ENCODE results near the gene GLTPD2. TPM values are rescaled to one million over a fixed set of nuclear protein-coding genes. Genes with fewer than 3 reads are reported as not detected.

Gene GLTPD2
- polyA plus RNA-seq, 3 donors, result 10.7 to 14.5 (median 12.5) TPM

DNA sequence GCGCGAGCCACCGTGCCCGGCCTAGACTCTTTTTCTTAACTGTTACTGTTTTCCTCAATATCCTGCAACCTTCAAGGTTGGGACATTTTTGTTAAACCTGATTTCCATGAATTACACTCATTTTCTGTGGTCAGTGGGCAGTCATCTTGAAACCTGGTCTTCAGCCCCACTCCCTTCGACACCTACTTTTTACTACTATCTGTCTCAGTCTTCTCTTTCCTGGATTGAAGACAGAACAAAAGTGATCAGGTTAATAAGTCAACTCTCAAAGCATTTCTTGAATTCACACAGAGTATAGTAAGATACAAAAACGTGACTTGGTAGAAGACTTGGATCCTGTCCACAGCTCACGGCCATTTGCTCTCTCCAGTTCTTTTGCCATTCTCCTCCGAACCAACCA is 50.5 kb downstream of the GLTPD2 start:
- no peak for DNase-seq

Other genes with a start within 250 kb of the GLTPD2 start
- gene MYBBP1A, start 233.6 kb upstream of the GLTPD2 start, polyA plus RNA-seq (ENCODE audit: insufficient read length in 3 of 3), result 10 to 100 TPM; 44.5 to 48.2 (median 45.1) TPM
- 1 to 10 TPM; 8.2 to 9.5 (median 8.3) TPM for gene GGT6, start 228.4 kb upstream of the GLTPD2 start, polyA plus RNA-seq (ENCODE audit: insufficient read length in 3 of 3)
- 10 to 100 TPM; 67.4 to 70.0 (median 67.8) TPM for gene SMTNL2, start 204.4 kb upstream of the GLTPD2 start, polyA plus RNA-seq (ENCODE audit: insufficient read length in 3 of 3)
- under 1 TPM; 0.22 to 0.56 (median 0.47) TPM for gene ALOX15, start 147.3 kb upstream of the GLTPD2 start, polyA plus RNA-seq (ENCODE audit: insufficient read length in 3 of 3)
- gene PELP1, start 84.8 kb upstream of the GLTPD2 start, polyA plus RNA-seq (ENCODE audit: insufficient read length in 3 of 3), result 10 to 100 TPM; 50.9 to 56.5 (median 51.3) TPM
- gene ARRB2, start 78.3 kb upstream of the GLTPD2 start, polyA plus RNA-seq (ENCODE audit: insufficient read length in 3 of 3), result 10 to 100 TPM; 32.8 to 36.6 (median 36.5) TPM
- gene MED11, start 57.5 kb upstream of the GLTPD2 start, polyA plus RNA-seq (ENCODE audit: insufficient read length in 3 of 3), result 10 to 100 TPM; 27.3 to 29.7 (median 27.6) TPM
- 1 to 10 TPM in 1 of 3 donors, under 1 TPM in 2; 0.37 to 1.0 (median 0.58) TPM for gene ZMYND15, start 49.1 kb upstream of the GLTPD2 start, polyA plus RNA-seq (ENCODE audit: insufficient read length in 3 of 3)
- 10 to 100 TPM; 10.2 to 16.1 (median 14.1) TPM for gene CXCL16, start 49.0 kb upstream of the GLTPD2 start, polyA plus RNA-seq (ENCODE audit: insufficient read length in 3 of 3)
- 1 to 10 TPM; 2.4 to 3.7 (median 2.5) TPM for gene TM4SF5, start 17.1 kb upstream of the GLTPD2 start, polyA plus RNA-seq (ENCODE audit: insufficient read length in 3 of 3)
- under 1 TPM; 0.39 to 0.74 (median 0.65) TPM for gene VMO1, start 2.6 kb upstream of the GLTPD2 start, polyA plus RNA-seq (ENCODE audit: insufficient read length in 3 of 3)
- 100 to 1,000 TPM; 130 to 146 (median 145) TPM for gene PSMB6, start 7.2 kb downstream of the GLTPD2 start, polyA plus RNA-seq (ENCODE audit: insufficient read length in 3 of 3)
- gene PLD2, start 18.2 kb downstream of the GLTPD2 start, polyA plus RNA-seq (ENCODE audit: insufficient read length in 3 of 3), result 10 to 100 TPM; 35.1 to 53.7 (median 45.2) TPM
- gene MINK1, start 44.4 kb downstream of the GLTPD2 start, polyA plus RNA-seq (ENCODE audit: insufficient read length in 3 of 3), result 10 to 100 TPM; 51.2 to 70.4 (median 69.7) TPM
- 1 to 10 TPM; 1.6 to 2.1 (median 1.8) TPM for gene C17orf107, start 110.6 kb downstream of the GLTPD2 start, polyA plus RNA-seq (ENCODE audit: insufficient read length in 3 of 3)
- 1 to 10 TPM; 1.1 to 2.7 (median 1.4) TPM for gene CHRNE, start 114.1 kb downstream of the GLTPD2 start, polyA plus RNA-seq (ENCODE audit: insufficient read length in 3 of 3)
- 1 to 10 TPM; 2.1 to 2.7 (median 2.6) TPM for gene GP1BA, start 143.3 kb downstream of the GLTPD2 start, polyA plus RNA-seq (ENCODE audit: insufficient read length in 3 of 3)
- 10 to 100 TPM; 77.1 to 93.9 (median 85.5) TPM for gene SLC25A11, start 151.1 kb downstream of the GLTPD2 start, polyA plus RNA-seq (ENCODE audit: insufficient read length in 3 of 3)
- gene RNF167, start 151.3 kb downstream of the GLTPD2 start, polyA plus RNA-seq (ENCODE audit: insufficient read length in 3 of 3), result 100 to 1,000 TPM; 129 to 146 (median 134) TPM
- 100 to 1,000 TPM; 401 to 502 (median 460) TPM for gene PFN1, start 159.6 kb downstream of the GLTPD2 start, polyA plus RNA-seq (ENCODE audit: insufficient read length in 3 of 3)
- 10 to 100 TPM; 26.2 to 30.9 (median 28.9) TPM for gene ENO3, start 162.2 kb downstream of the GLTPD2 start, polyA plus RNA-seq (ENCODE audit: insufficient read length in 3 of 3)
- 100 to 1,000 TPM in 1 of 3 donors, 10 to 100 TPM in 2; 99.6 to 111 (median 100.0) TPM for gene SPAG7, start 178.9 kb downstream of the GLTPD2 start, polyA plus RNA-seq (ENCODE audit: insufficient read length in 3 of 3)
- 10 to 100 TPM; 25.3 to 35.7 (median 34.8) TPM for gene CAMTA2, start 198.7 kb downstream of the GLTPD2 start, polyA plus RNA-seq (ENCODE audit: insufficient read length in 3 of 3)
- gene INCA1, start 208.6 kb downstream of the GLTPD2 start, polyA plus RNA-seq (ENCODE audit: insufficient read length in 3 of 3), result 1 to 10 TPM; 6.9 to 9.5 (median 9.3) TPM
- 10 to 100 TPM; 89.4 to 99.7 (median 90.9) TPM for gene KIF1C, start 209.0 kb downstream of the GLTPD2 start, polyA plus RNA-seq (ENCODE audit: insufficient read length in 3 of 3)
- under 1 TPM; 0.24 to 0.42 (median 0.41) TPM for gene SLC52A1, start 246.5 kb downstream of the GLTPD2 start, polyA plus RNA-seq (ENCODE audit: insufficient read length in 3 of 3)